Measurements from ENCODE around the gene SPEN.

Gene SPEN

GRCh38 chr1:15852036-15852827 is 4.7 kb downstream of the SPEN start:
- DNase-seq: no peak
- Histone ChIP-seq H3K4me3 (ENCODE audit: low read depth, low read length) (no peak overlapping the region), H3K36me3 (replicated peaks) (no peaks in the 10 kb centered on the region), H3K27ac (no peak overlapping the region), H3K27me3 (replicated peaks) (no peaks in the 10 kb centered on the region)
- no peak for TF ChIP-seq CTCF (IDR thresholded peaks at IDR 0.05; ENCODE audit: low read depth, low read length, missing control alignments)
- in situ Hi-C loops (cut with HindIII; ENCODE audit: low pct_ligation_motif_present, low sequenced_read_pairs): no loop called here

- Histone ChIP-seq H3K27ac (no peak overlapping the region), H3K36me3 (replicated peaks) (no peaks in the 10 kb centered on the region), H3K4me3 (ENCODE audit: low read depth, low read length) (no peak overlapping the region), H3K27me3 (replicated peaks) (no peaks in the 10 kb centered on the region)
- in situ Hi-C loops (cut with HindIII; ENCODE audit: low pct_ligation_motif_present, low sequenced_read_pairs): no loop called here
- no peak for TF ChIP-seq CTCF (IDR thresholded peaks at IDR 0.05; ENCODE audit: low read depth, low read length, missing control alignments)
- no peak for DNase-seq
Observed at GRCh38 chr1:15852828-15853302, 5.4 kb downstream of the SPEN start.

- Histone ChIP-seq H3K27me3 (replicated peaks) (no peaks in the 10 kb centered on the region), H3K4me3 (ENCODE audit: low read depth, low read length) (no peak overlapping the region), H3K36me3 (replicated peaks) (no peaks in the 10 kb centered on the region), H3K27ac (no peak overlapping the region)
- in situ Hi-C loops (cut with HindIII; ENCODE audit: low pct_ligation_motif_present, low sequenced_read_pairs): no loop called here
- DNase-seq: no peak
- TF ChIP-seq CTCF (IDR thresholded peaks at IDR 0.05; ENCODE audit: low read depth, low read length, missing control alignments): no peak
Observed at GRCh38 chr1:15856888-15857287, 9.4 kb downstream of the SPEN start.

DNA sequence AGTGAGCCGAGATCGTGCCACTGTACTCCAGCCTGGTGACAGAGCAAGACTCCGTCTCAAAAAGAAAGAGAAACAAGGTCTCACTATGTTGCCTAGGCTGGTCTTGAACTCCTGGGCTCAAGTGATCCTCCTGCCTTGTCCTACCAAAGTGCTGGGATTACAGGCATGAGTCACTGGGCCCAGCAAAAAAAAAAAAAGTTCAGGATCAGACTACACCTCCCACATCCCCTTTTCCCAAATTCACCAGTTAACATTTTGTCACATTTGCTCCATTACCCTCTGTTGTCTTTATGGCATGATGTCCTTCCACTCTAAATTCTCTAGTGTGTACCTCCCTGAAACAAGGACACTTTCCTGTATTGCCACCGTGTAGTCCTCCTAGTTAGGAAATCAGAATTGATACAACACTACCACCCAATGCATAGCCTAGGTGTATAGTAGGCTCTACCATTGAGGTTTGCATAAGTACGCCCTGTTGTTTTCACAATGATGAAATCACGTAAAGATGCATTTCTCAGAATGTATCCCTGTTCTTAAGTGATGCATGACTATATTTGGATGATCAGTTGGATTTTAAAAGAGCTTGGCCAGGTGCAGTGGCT is 10.7 kb downstream of the SPEN start:
- DNase-seq: no peak
- H3K36me3 ChIP-seq (replicated peaks): no peaks in the 10 kb centered on the region
- in situ Hi-C loops (cut with HindIII; ENCODE audit: low pct_ligation_motif_present, low sequenced_read_pairs): no loop called here
- TF ChIP-seq CTCF (IDR thresholded peaks at IDR 0.05; ENCODE audit: low read depth, low read length, missing control alignments): no peak
- no peak overlapping the region for H3K4me3 ChIP-seq (ENCODE audit: low read depth, low read length)
- no peak overlapping the region for H3K27ac ChIP-seq
- no peaks in the 10 kb centered on the region for H3K27me3 ChIP-seq (replicated peaks)

DNA sequence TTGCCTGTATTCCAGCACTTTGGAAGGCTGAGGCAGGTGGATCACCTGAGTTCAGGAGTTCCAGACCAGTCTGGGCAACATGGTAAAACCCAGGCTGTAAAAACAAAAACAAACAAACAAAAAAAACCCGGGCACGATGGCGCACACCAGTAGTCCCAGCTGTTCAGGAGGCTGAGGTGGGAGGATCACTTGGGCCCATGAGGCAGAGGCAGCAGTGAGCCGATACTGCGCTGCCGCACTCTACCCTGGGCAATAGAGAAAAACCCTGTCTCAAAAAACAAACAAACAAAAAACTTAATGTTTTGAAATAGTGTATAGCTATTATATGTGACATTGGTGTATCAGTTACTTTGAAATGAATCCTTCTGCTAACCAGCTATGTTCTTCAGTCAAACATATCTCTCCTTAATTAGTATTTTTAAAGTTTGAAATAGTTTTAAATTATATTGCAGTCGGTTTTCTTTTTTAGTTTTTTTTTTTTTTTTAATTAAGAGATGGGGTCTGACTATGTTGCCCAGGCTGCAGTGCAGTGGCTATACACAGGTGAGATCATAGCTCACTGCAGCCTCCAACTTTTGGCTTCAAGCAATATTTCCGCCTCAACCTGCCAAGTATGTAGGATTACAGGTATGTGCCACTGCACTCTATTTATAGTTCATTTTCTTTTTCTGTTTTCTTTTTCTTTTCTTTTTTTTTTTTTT is 11.3 kb downstream of the SPEN start:
- Histone ChIP-seq H3K36me3 (replicated peaks) (no peaks in the 10 kb centered on the region), H3K4me3 (ENCODE audit: low read depth, low read length) (no peak overlapping the region), H3K27me3 (replicated peaks) (no peaks in the 10 kb centered on the region), H3K27ac (no peak overlapping the region)
- TF ChIP-seq CTCF (IDR thresholded peaks at IDR 0.05; ENCODE audit: low read depth, low read length, missing control alignments): no peak
- no peak for DNase-seq
- in situ Hi-C loops (cut with HindIII; ENCODE audit: low pct_ligation_motif_present, low sequenced_read_pairs): no loop called here
